HepG2 (cell line): ENCODE data around the gene IGSF21. TPM values are rescaled to one million over a fixed set of nuclear protein-coding genes. Genes with fewer than 3 reads are reported as not detected.

ENCODE experiments used
- ATAC-seq: fragments of 200-7000 bp; cut with Tn5 transposase; 3 replicates; pipeline ENCODE4 v1.9.1; 2020; ENCODE audit warnings: mild to moderate bottlenecking, moderate library complexity
- BruUV-seq: library from RNA; stranded (reverse); fragments of 400-500 nt; replicated peaks from 2 replicates; lab custom pipeline; 2021; lab: Mats Ljungman, UMichigan
- CTCF ChIA-PET: fragments of 300-600 bp; formaldehyde crosslinking; extraction: SDS; loops from one replicate; lab custom pipeline; 2021; ENCODE audit warnings: low total read pairs, inconsistent platforms, low intra/inter-chr PET ratio; lab: Yijun Ruan, JAX
- POLR2A ChIA-PET: fragments of 350-600 bp; sonication (Branson Sonifier 250); formaldehyde crosslinking; loops from one replicate; lab custom pipeline; 2020; ENCODE audit warnings: antibody characterized with exemption, inconsistent platforms; lab: Yijun Ruan, JAX
- DNase-seq: peaks from one replicate; pipeline ENCODE4 v3.0.0-alpha.2; 2015; ENCODE audit warnings: low spot score
- FAIRE-seq: peaks from 3 replicates; lab custom pipeline; 2011; peaks lifted over from hg19 to GRCh38; lab: Jason Lieb, UNC
- H2AFZ ChIP-seq: one replicate; pipeline ENCODE4 v1.6.1; 2011; ENCODE audit warnings: low read length, inconsistent platforms
- H3K27ac ChIP-seq: fragments of 300-600 bp; 3 replicates; pipeline ENCODE4 v1.8.0; 2011; ENCODE audit warnings: mixed run types, mild to moderate bottlenecking, mixed read lengths, low read length, inconsistent platforms; ENCODE audit not compliant: insufficient read depth; ENCODE audit errors: extremely low read length
- H3K27me3 ChIP-seq, 2 experiments: fragments of 200-600 bp in 1 of 2; 2 replicates in 1 of 2; 3 replicates in 1 of 2; pipeline versions ENCODE4 v1.6.0 to v1.8.0; 2011; ENCODE audit warnings: low read length in 2 of 2, mild to moderate bottlenecking in 2 of 2, moderate library complexity in 2 of 2, inconsistent platforms in 1 of 2; ENCODE audit not compliant: insufficient read depth in 2 of 2, control insufficient read depth in 1 of 2
- H3K36me3 ChIP-seq, 2 experiments: fragments of 200-600 bp in 1 of 2; replicated peaks in 1 of 2; 2 replicates in 1 of 2; 3 replicates in 1 of 2; pipeline versions ENCODE4 v1.5.1 to v1.8.0; 2011; ENCODE audit warnings: low read length in 2 of 2, inconsistent platforms in 1 of 2; ENCODE audit not compliant: insufficient read depth in 2 of 2, control insufficient read depth in 1 of 2
- H3K4me1 ChIP-seq: 2 replicates; pipeline ENCODE4 v1.5.1; 2012; ENCODE audit warnings: low read length, inconsistent platforms; ENCODE audit not compliant: insufficient read depth
- H3K4me2 ChIP-seq: 2 replicates; pipeline ENCODE4 v1.6.0; 2011; ENCODE audit warnings: low read depth, low read length, inconsistent platforms
- H3K4me3 ChIP-seq, 3 experiments: fragments of 200-600 bp in 1 of 3; sonication (generic), shearing (Covaris generic) in 1 of 3; replicated peaks in 1 of 3; 2 replicates each; pipeline ENCODE4 v1.5.1; 2011 to 2016; ENCODE audit warnings: low read length in 3 of 3, inconsistent platforms in 2 of 3, low read depth in 2 of 3, mild to moderate bottlenecking in 2 of 3, control low read depth in 1 of 3, mixed read lengths in 1 of 3; ENCODE audit not compliant: insufficient read depth in 1 of 3
- H3K79me2 ChIP-seq: one replicate; pipeline ENCODE4 v1.6.1; 2011; ENCODE audit warnings: low read length, inconsistent platforms; ENCODE audit not compliant: insufficient read depth
- H3K9ac ChIP-seq: 2 replicates; pipeline ENCODE4 v1.6.0; 2011; ENCODE audit warnings: mild to moderate bottlenecking, low read depth, low read length, inconsistent platforms; ENCODE audit not compliant: insufficient read depth
- H3K9me3 ChIP-seq: 2 replicates; pipeline ENCODE4 v1.5.1; 2012; ENCODE audit warnings: mild to moderate bottlenecking, low read length
- H4K20me1 ChIP-seq: 2 replicates; pipeline ENCODE4 v1.6.0; 2011; ENCODE audit warnings: inconsistent platforms, mild to moderate bottlenecking, low read length, moderate library complexity; ENCODE audit not compliant: insufficient read depth
- CBX5 ChIP-seq: sonication (generic); formaldehyde crosslinking; IDR thresholded peaks from 2 replicates; pipeline ENCODE4 v1.4.0; 2020; ENCODE audit warnings: missing genetic modification reagents, borderline replicate concordance
- KAT7 ChIP-seq: IDR thresholded peaks from 2 replicates; pipeline ENCODE4 v1.6.1; 2018; ENCODE audit warnings: borderline replicate concordance, missing compliant biosample characterization
- KLF6 ChIP-seq: IDR thresholded peaks from 2 replicates; pipeline ENCODE4 v1.8.0; 2016; ENCODE audit warnings: missing biosample characterization, missing genetic modification reagents
- NFE2L1 ChIP-seq: sonication (generic); formaldehyde crosslinking; IDR thresholded peaks from 2 replicates; pipeline ENCODE4 v1.4.0; 2020; ENCODE audit warnings: missing genetic modification reagents, mild to moderate bottlenecking, borderline replicate concordance
- NFKBIZ ChIP-seq: IDR thresholded peaks from 2 replicates; pipeline ENCODE4 v1.6.1; 2018; ENCODE audit warnings: missing genetic modification reagents, missing compliant biosample characterization
- TCF7L2 ChIP-seq: IDR thresholded peaks from 2 replicates; pipeline ENCODE4 v1.6.1; 2011; ENCODE audit warnings: mild to moderate bottlenecking, low read depth, low read length, moderate library complexity
- TMF1 ChIP-seq: sonication (generic); formaldehyde crosslinking; IDR thresholded peaks from 2 replicates; pipeline ENCODE4 v1.8.1; 2022; ENCODE audit warnings: low read depth, missing genetic modification reagents
- ZBTB14 ChIP-seq: sonication (generic); formaldehyde crosslinking; IDR thresholded peaks from 2 replicates; pipeline ENCODE4 v1.4.0; 2020; ENCODE audit warnings: missing genetic modification reagents
- ZNF644 ChIP-seq: IDR thresholded peaks from 2 replicates; pipeline ENCODE4 v1.6.1; 2016; ENCODE audit warnings: low read depth
- ZNF737 ChIP-seq: sonication (generic); formaldehyde crosslinking; IDR thresholded peaks from 2 replicates; pipeline ENCODE4 v1.5.0; 2020; ENCODE audit warnings: missing genetic modification reagents, mild to moderate bottlenecking, borderline replicate concordance
- WGBS: methylation state at CpG from one replicate; pipeline ENCODE4 v1.1.6; 2017; ENCODE audit warnings: low lambda C conversion rate; 5-methylcytosine and 5-hydroxymethylcytosine counted together
- in situ Hi-C: cut with HindIII; loops from 2 replicates; pipeline ENCODE4 v1.10.0; 2017; ENCODE audit warnings: low pct_unique_long_range_greater_than_20kb; ENCODE audit not compliant: extremely low pct_ligation_motif_present
- intact Hi-C: fragments of 100-400 bp; cut with micrococcal nuclease; formaldehyde crosslinking; loops from one replicate; pipeline ENCODE4 v1.10.0; 2022; ENCODE audit not compliant: unreplicated experiment
- polyA plus RNA-seq, 8 experiments: library from polyadenylated mRNA; depleted of rRNA in 3 of 8; stranded (reverse) in 7 of 8; unstranded in 1 of 8; fragments of >200 nt; fragmentation: Illumina TruSeq in 4 of 8; extraction: Trizol in 4 of 8; gene quantifications; 2 replicates each; pipeline versions ENCODE4 v1.2.1 to v1.2.3, GENCODE V29; 2011 to 2016; ENCODE audit warnings: low read depth in 4 of 8, missing spikeins in 1 of 8, mixed read lengths in 1 of 8; ENCODE audit not compliant: insufficient read depth in 1 of 8
- total RNA-seq, 5 experiments: library from RNA; depleted of rRNA; stranded (reverse); fragments of >200 nt; fragmentation: Illumina TruSeq; extraction: Trizol; gene quantifications; 2 replicates each; pipeline ENCODE4 v1.2.3, GENCODE V29; 2016; ENCODE audit warnings: low read depth in 1 of 5
- TF ChIP-seq, protein P1 (sequence below), 2 experiments: sonication (generic) in 1 of 2; formaldehyde crosslinking in 1 of 2; IDR thresholded peaks; 2 replicates each; pipeline versions ENCODE4 v1.4.0 to v1.6.1; 2018 to 2020; ENCODE audit warnings: missing genetic modification reagents in 2 of 2, borderline replicate concordance in 1 of 2, low read depth in 1 of 2, mild to moderate bottlenecking in 1 of 2, missing biosample characterization in 1 of 2

IGSF21 gene
- total and polyA plus RNA-seq, 2 of the 13 experiments (the other 11 are each of a cell fraction or from before 2014, with no cell fraction given), result not detected

- Histone ChIP-seq H3K36me3 (no peaks in the 10 kb centered on the region), H3K9ac (no peak overlapping the region), H3K27me3 (no peaks in the 10 kb centered on the region; a peak in 1 of 5 replicates), H3K79me2 (no peaks in the 10 kb centered on the region), H3K4me1 (no peaks in the 10 kb centered on the region), H3K27ac (no peak overlapping the region), H2AFZ (no peak overlapping the region), H3K4me3 (no peak overlapping the region), H3K4me2 (no peak overlapping the region), H3K9me3 (peaks cover 11% of the 10 kb centered on the region; the same call in 1 of the 2 replicates), H4K20me1 (no peaks in the 10 kb centered on the region)
- WGBS, result 25% methylated on average over 11 of the region's 13 CpGs
- FAIRE-seq, result no peak
- in situ Hi-C loops (no loop called here), intact Hi-C loops (no loop called here)
- ChIA-PET POLR2A (no interaction called here), CTCF (no interaction called here)
- ATAC-seq, result no peak
- TF ChIP-seq, protein P1, sequence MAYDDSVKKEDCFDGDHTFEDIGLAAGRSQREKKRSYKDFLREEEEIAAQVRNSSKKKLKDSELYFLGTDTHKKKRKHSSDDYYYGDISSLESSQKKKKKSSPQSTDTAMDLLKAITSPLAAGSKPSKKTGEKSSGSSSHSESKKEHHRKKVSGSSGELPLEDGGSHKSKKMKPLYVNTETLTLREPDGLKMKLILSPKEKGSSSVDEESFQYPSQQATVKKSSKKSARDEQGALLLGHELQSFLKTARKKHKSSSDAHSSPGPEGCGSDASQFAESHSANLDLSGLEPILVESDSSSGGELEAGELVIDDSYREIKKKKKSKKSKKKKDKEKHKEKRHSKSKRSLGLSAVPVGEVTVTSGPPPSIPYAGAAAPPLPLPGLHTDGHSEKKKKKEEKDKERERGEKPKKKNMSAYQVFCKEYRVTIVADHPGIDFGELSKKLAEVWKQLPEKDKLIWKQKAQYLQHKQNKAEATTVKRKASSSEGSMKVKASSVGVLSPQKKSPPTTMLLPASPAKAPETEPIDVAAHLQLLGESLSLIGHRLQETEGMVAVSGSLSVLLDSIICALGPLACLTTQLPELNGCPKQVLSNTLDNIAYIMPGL (CRISPR knock-in tag; IDR thresholded peaks at IDR 0.05; ENCODE audit: borderline replicate concordance in 1 of 2, low read depth in 1 of 2), result no peak
- TF ChIP-seq TMF1 (no peak), ZNF737 (CRISPR knock-in tag) (no peak), KAT7 (CRISPR knock-in tag) (no peak), NFE2L1 (CRISPR knock-in tag) (no peak), NFKBIZ (CRISPR knock-in tag) (no peak), ZBTB14 (CRISPR knock-in tag) (no peak), CBX5 (no peak), KLF6 (no peak), TCF7L2 (no peak), ZNF644 (CRISPR knock-in tag) (no peak)
- no TSS peak for BruUV-seq
- DNase-seq, result no peak
Measured at GRCh38 chr1:18413541-18414305, 306.1 kb downstream of the IGSF21 start.
